ENCODE results near the gene MYH1. TPM values are rescaled to one million over a fixed set of nuclear protein-coding genes. Genes with fewer than 3 reads are reported as not detected.

The MYH1 gene
- total and polyA plus RNA-seq, 2 of the 8 experiments (the other 6 are each of a cell fraction or from before 2014, with no cell fraction given), result not detected

DNA sequence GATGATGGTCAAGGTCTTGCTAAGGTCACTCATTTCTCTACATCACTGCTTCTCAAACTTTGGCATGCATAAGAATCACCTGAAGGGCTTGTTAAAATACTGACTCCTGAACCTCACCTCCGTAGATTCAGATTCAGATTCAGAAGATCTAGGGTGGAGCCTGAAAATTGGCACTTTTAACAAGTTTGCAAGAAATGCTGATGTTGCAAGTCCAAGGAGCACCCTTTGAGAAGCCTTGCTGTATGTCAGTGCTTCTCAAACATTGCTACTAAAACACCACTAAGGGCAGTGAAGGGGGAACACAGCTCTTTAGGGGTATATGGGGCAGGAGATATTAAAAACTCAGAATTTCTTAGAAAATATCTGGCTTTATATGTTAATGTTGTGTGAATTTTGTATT lies 13.7 kb upstream of the MYH1 start:
- H3K4me1 ChIP-seq (replicated peaks in 1 of 4; ENCODE audit: control insufficient read depth in 3 of 4, insufficient read depth in 4 of 4, low read length in 3 of 4), result no peaks in the 10 kb centered on the region
- DNase-seq (ENCODE audit: low read depth in 1 of 2, low spot score in 2 of 2) (no peak), FAIRE-seq (no peak)
- no peak overlapping the region for H3K18ac ChIP-seq (ENCODE audit: extremely low read depth, low read length)
- ChIA-PET CTCF (ENCODE audit: partially characterized antibody) (interaction anchor here (2.5 kb wide), 1 partner anchor 19 kb away, joined by 8 read pairs; no protein-coding TSS in a partner anchor), POLR2A (ENCODE audit: partially characterized antibody) (no interaction called here)
- H4K8ac ChIP-seq (ENCODE audit: extremely low read depth, insufficient read depth, low read length), result no peak overlapping the region
- no peaks in the 10 kb centered on the region for H3K79me2 ChIP-seq (ENCODE audit: control insufficient read depth in 1 of 2, insufficient read depth in 2 of 2, low read length in 2 of 2)
- H4K91ac ChIP-seq (replicated peaks; ENCODE audit: insufficient read length, low read length), result no peak overlapping the region
- no peak overlapping the region for H2BK20ac ChIP-seq (ENCODE audit: low read length)
- no peaks in the 10 kb centered on the region for H3K9me3 ChIP-seq (ENCODE audit: insufficient read depth in 2 of 2, low read depth in 1 of 2, low read length in 1 of 2)
- H3K23me2 ChIP-seq (ENCODE audit: low read depth, low read length), result no peaks in the 10 kb centered on the region
- no peak overlapping the region for H3K4ac ChIP-seq (replicated peaks; ENCODE audit: insufficient read length, low read depth, low read length)
- H2AFZ ChIP-seq (ENCODE audit: low read length), result no peak overlapping the region
- no peaks in the 10 kb centered on the region for H4K20me1 ChIP-seq (replicated peaks in 1 of 2; ENCODE audit: control insufficient read depth in 1 of 2, insufficient read depth in 2 of 2, low read length in 2 of 2)
- no peak overlapping the region for H2BK120ac ChIP-seq (replicated peaks; ENCODE audit: low read depth, low read length)
- H3K4me2 ChIP-seq (ENCODE audit: insufficient read depth in 1 of 2, low read depth in 2 of 2, low read length in 2 of 2), result no peak overlapping the region
- no peaks in the 10 kb centered on the region for H3K79me1 ChIP-seq (ENCODE audit: low read depth, low read length)
- H3K9ac ChIP-seq (replicated peaks in 1 of 4; ENCODE audit: extremely low read depth in 1 of 4, low read depth in 3 of 4, low read length in 3 of 4), result no peak overlapping the region
- no peak overlapping the region for H3K23ac ChIP-seq (ENCODE audit: insufficient read length)
- no peak overlapping the region for H3K4me3 ChIP-seq (ENCODE audit: extremely low read depth in 1 of 4, insufficient read depth in 2 of 4, low read depth in 3 of 4, low read length in 4 of 4)
- no peak overlapping the region for H3K14ac ChIP-seq (ENCODE audit: insufficient read length)
- H3K27ac ChIP-seq (ENCODE audit: low read depth, low read length), result no peak overlapping the region
- TF ChIP-seq YY1 (IDR thresholded peaks at IDR 0.05; ENCODE audit: low read depth, low read length) (no peak), HDAC6 (IDR thresholded peaks at IDR 0.05; ENCODE audit: low read depth, low read length) (no peak), EZH2 (IDR thresholded peaks at IDR 0.05; ENCODE audit: low read depth, low read length, severe bottlenecking) (no peak), MAFK (IDR thresholded peaks at IDR 0.05; ENCODE audit: low read depth, low read length) (no peak), SUZ12 (IDR thresholded peaks at IDR 0.05; ENCODE audit: low read length) (no peak), SAP30 (IDR thresholded peaks at IDR 0.05; ENCODE audit: insufficient read depth, insufficient replicate concordance, low read length) (no peak), ZNF274 (IDR thresholded peaks at IDR 0.05; ENCODE audit: borderline replicate concordance, extremely low read depth, low read length) (no peak), RNF2 (IDR thresholded peaks at IDR 0.05; ENCODE audit: borderline replicate concordance, low read depth, low read length, missing control alignments, poor library complexity, severe bottlenecking) (no peak), JUND (IDR thresholded peaks at IDR 0.05; ENCODE audit: low read length) (no peak), FOSL1 (IDR thresholded peaks at IDR 0.05; ENCODE audit: insufficient read depth, low read depth, low read length) (no peak)
- TF ChIP-seq, protein P1, sequence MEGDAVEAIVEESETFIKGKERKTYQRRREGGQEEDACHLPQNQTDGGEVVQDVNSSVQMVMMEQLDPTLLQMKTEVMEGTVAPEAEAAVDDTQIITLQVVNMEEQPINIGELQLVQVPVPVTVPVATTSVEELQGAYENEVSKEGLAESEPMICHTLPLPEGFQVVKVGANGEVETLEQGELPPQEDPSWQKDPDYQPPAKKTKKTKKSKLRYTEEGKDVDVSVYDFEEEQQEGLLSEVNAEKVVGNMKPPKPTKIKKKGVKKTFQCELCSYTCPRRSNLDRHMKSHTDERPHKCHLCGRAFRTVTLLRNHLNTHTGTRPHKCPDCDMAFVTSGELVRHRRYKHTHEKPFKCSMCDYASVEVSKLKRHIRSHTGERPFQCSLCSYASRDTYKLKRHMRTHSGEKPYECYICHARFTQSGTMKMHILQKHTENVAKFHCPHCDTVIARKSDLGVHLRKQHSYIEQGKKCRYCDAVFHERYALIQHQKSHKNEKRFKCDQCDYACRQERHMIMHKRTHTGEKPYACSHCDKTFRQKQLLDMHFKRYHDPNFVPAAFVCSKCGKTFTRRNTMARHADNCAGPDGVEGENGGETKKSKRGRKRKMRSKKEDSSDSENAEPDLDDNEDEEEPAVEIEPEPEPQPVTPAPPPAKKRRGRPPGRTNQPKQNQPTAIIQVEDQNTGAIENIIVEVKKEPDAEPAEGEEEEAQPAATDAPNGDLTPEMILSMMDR (IDR thresholded peaks at IDR 0.05; ENCODE audit: control extremely low read depth in 1 of 3, insufficient read depth in 1 of 3, low read depth in 1 of 3, low read length in 3 of 3), result no peak
- no peak overlapping the region for H2BK15ac ChIP-seq (ENCODE audit: low read length)
- 93% methylated on average over 1 of the region's 1 CpG; no CpG with 5 or more reads in 1 of the 2 experiments for WGBS, 2 experiments (ENCODE audit: extremely low coverage in 1 of 2, insufficient coverage in 1 of 2, insufficient read length in 1 of 2, insufficient replicate concordance in 2 of 2, low coverage in 1 of 2, low lambda C conversion rate in 2 of 2, missing lambda C conversion rate in 1 of 2)
- H3K27me3 ChIP-seq (replicated peaks in 1 of 4; ENCODE audit: control insufficient read depth in 3 of 4, extremely low read depth in 1 of 4, insufficient read depth in 3 of 4, low read length in 3 of 4), result no peaks in the 10 kb centered on the region
- no peak overlapping the region for H3K56ac ChIP-seq (replicated peaks; ENCODE audit: insufficient read length, low read depth, low read length)
- no peak overlapping the region for H2BK12ac ChIP-seq (ENCODE audit: low read depth, low read length)
- H4K5ac ChIP-seq (ENCODE audit: insufficient read length, low read depth, low read length), result no peak overlapping the region
- H3K36me3 ChIP-seq (ENCODE audit: control insufficient read depth in 2 of 4, insufficient read depth in 4 of 4, low read length in 3 of 4), result no peaks in the 10 kb centered on the region
- no peak overlapping the region for H2AK5ac ChIP-seq (ENCODE audit: low read depth, low read length)
- H2BK5ac ChIP-seq (ENCODE audit: low read depth, low read length), result no peak overlapping the region

Data from H1 (cell line).